GM12878 (cell line): Measurements from ENCODE around the gene SMAD1.
"Not testable (repeated sequence)": the region's sequence is repeated elsewhere in the genome, so short reads cannot be mapped to it uniquely, and the experiment has no call there.

ENCODE experiments used
- ATF3 ChIP-seq: IDR thresholded peaks from 2 replicates; pipeline ENCODE4 v1.6.1; 2011; ENCODE audit warnings: low read depth, mild to moderate bottlenecking, low read length, moderate library complexity, borderline replicate concordance; ENCODE audit errors: extremely low read depth
- CBX3 ChIP-seq: fragments of 200-600 bp; sonication (generic); IDR thresholded peaks from 2 replicates; pipeline ENCODE4 v1.6.1; 2016; ENCODE audit warnings: low read depth, borderline replicate concordance
- CREM ChIP-seq: IDR thresholded peaks from 2 replicates; pipeline ENCODE4 v1.6.1; 2014; ENCODE audit warnings: antibody characterized with exemption, low read depth
- CTCF ChIP-seq, 3 experiments: IDR thresholded peaks in 2 of 3; conservative IDR thresholded peaks in 1 of 3; 2 replicates each; pipeline ENCODE4 v1.5.1; 2011; ENCODE audit warnings: low read depth in 3 of 3, low read length in 3 of 3, mild to moderate bottlenecking in 3 of 3, control low read depth in 2 of 3, moderate library complexity in 2 of 3, inconsistent platforms in 1 of 3, mixed read lengths in 1 of 3; ENCODE audit not compliant: control insufficient read depth in 2 of 3, insufficient read depth in 1 of 3; ENCODE audit errors: extremely low read depth in 1 of 3
- EP300 ChIP-seq, 2 experiments: fragments of 150-350 bp in 1 of 2; IDR thresholded peaks; 2 replicates each; pipeline ENCODE4 v1.6.1; 2011 to 2012; ENCODE audit warnings: low read depth in 2 of 2, low read length in 2 of 2, borderline replicate concordance in 1 of 2, improper control_type of control experiment in 1 of 2, inconsistent platforms in 1 of 2; ENCODE audit not compliant: control insufficient read depth in 1 of 2
- MTA2 ChIP-seq: fragments of 450-650 bp; IDR thresholded peaks from 2 replicates; pipeline ENCODE4 v1.6.1; 2016; ENCODE audit warnings: low read depth, mild to moderate bottlenecking, moderate library complexity
- NBN ChIP-seq: fragments of 450-650 bp; IDR thresholded peaks from 2 replicates; pipeline ENCODE4 v1.6.1; 2016
- NFIC ChIP-seq: IDR thresholded peaks from 2 replicates; pipeline ENCODE4 v1.6.1; 2012; ENCODE audit warnings: low read depth, mild to moderate bottlenecking, inconsistent platforms, low read length, moderate library complexity
- POLR2A ChIP-seq: IDR thresholded peaks from 2 replicates; pipeline ENCODE4 v1.6.1; 2011; ENCODE audit warnings: low read depth, mild to moderate bottlenecking, low read length
- SIN3A ChIP-seq: IDR thresholded peaks from 2 replicates; pipeline ENCODE4 v1.6.1; 2012; ENCODE audit warnings: low read depth, low read length, improper control_type of control experiment
- SUZ12 ChIP-seq: fragments of 200-600 bp; sonication (generic); IDR thresholded peaks from one replicate; pipeline ENCODE4 v1.6.1; 2018; ENCODE audit warnings: antibody characterized with exemption, mild to moderate bottlenecking; ENCODE audit not compliant: unreplicated experiment
- ZNF274 ChIP-seq: IDR thresholded peaks from one replicate; pipeline ENCODE4 v1.8.0; 2011; ENCODE audit not compliant: insufficient read length, insufficient read depth

GRCh38 chr4:145574546-145574945, 92.9 kb downstream of the SMAD1 start:
- TF ChIP-seq CTCF (IDR thresholded peaks at IDR 0.05 in 2 of 3, conservative IDR thresholded peaks at IDR 0.05 in 1 of 3; ENCODE audit: control insufficient read depth in 2 of 3, extremely low read depth in 1 of 3, insufficient read depth in 1 of 3, low read depth in 3 of 3, low read length in 3 of 3); CBX3; SUZ12; POLR2A; NFIC; MTA2; SIN3A; EP300 (IDR thresholded peaks at IDR 0.05; ENCODE audit: borderline replicate concordance in 1 of 2, control insufficient read depth in 1 of 2, low read depth in 2 of 2, low read length in 2 of 2); ZNF274; CREM; NBN; ATF3: not testable (repeated sequence)
